ENCODE data around the gene TREML4.

- TF ChIP-seq RFX5 (IDR thresholded peaks at IDR 0.05; ENCODE audit: low read depth, low read length) (no peak), MAZ (CRISPR knock-in tag; conservative IDR thresholded peaks at IDR 0.05 in 1 of 2, IDR thresholded peaks at IDR 0.05 in 1 of 2) (no peak), RNF219 (CRISPR knock-in tag; IDR thresholded peaks at IDR 0.05) (no peak), RAD21 (CRISPR knock-in tag; conservative IDR thresholded peaks at IDR 0.05 in 1 of 2, IDR thresholded peaks at IDR 0.05 in 1 of 2) (no peak), RFX1 (IDR thresholded peaks at IDR 0.05) (no peak), FOXM1 (IDR thresholded peaks at IDR 0.05; ENCODE audit: low read depth) (no peak), FOXM1 (CRISPR knock-in tag; IDR thresholded peaks at IDR 0.05; ENCODE audit: low read depth) (no peak), E2F5 (CRISPR knock-in tag; IDR thresholded peaks at IDR 0.05) (no peak), EGR1 (conservative IDR thresholded peaks at IDR 0.05) (no peak), RAD51 (IDR thresholded peaks at IDR 0.05; ENCODE audit: borderline replicate concordance, low read depth) (no peak)
Measured at GRCh38 chr6:41228096-41228495, at the start of gene TREML4.
